Measurements from ENCODE around the gene CCT8.

- no peak for TF ChIP-seq EZH2 (IDR thresholded peaks at IDR 0.05)
- TF ChIP-seq POLR2AphosphoS5 (IDR thresholded peaks at IDR 0.05; ENCODE audit: borderline replicate concordance, low read depth, low read length) = no peak
These were observed 30.8 kb upstream of the CCT8 start for GRCh38 chr21:29104239-29104708.
